HG03558 (cell line): ENCODE data around the gene C5orf34.
"Not testable (repeated sequence)": the region's sequence is repeated elsewhere in the genome, so short reads cannot be mapped to it uniquely, and the experiment has no call there.

Experiments
- ATAC-seq: cut with Tn5 transposase; IDR thresholded peaks from one replicate; pipeline ENCODE4 v1.9.1; 2021; ENCODE audit warnings: moderate number of reproducible peaks; ENCODE audit not compliant: unreplicated experiment; ENCODE audit errors: extremely low read depth

The C5orf34 gene

GRCh38 chr5:43514816-43515677 is at the start of gene C5orf34:
Gene C5orf34, minus strand, starts transcription at chr5:43515148. Its CDS starts 5,809 bp downstream, at chr5:43509339.
- ATAC-seq: peak; percentile 97

GRCh38 chr5:43564289-43564850 is 49.4 kb upstream of the C5orf34 start:
- no peak for ATAC-seq

GRCh38 chr5:43563321-43563720 is 48.4 kb upstream of the C5orf34 start:
- no peak for ATAC-seq

- no peak for ATAC-seq
Observed at GRCh38 chr5:43561356-43561755, 46.4 kb upstream of the C5orf34 start.

GRCh38 chr5:43560128-43560527 is 45.2 kb upstream of the C5orf34 start:
- no peak for ATAC-seq

GRCh38 chr5:43556857-43557542 is 42.1 kb upstream of the C5orf34 start, which contains the start of gene PAIP1:
Gene PAIP1, minus strand, starts transcription at chr5:43557077. Its CDS starts 231 bp downstream, at chr5:43556846.
- peak; percentile 77 for ATAC-seq

- ATAC-seq: peak; percentile 21
Observed at GRCh38 chr5:43556607-43556856, 41.6 kb upstream of the C5orf34 start.

- no peak for ATAC-seq
Observed at GRCh38 chr5:43555895-43556606, 41.1 kb upstream of the C5orf34 start.

- ATAC-seq: no peak
Observed at GRCh38 chr5:43554497-43554896, 39.5 kb upstream of the C5orf34 start.

- ATAC-seq: no peak
Observed at GRCh38 chr5:43553381-43553780, 38.4 kb upstream of the C5orf34 start.

GRCh38 chr5:43551731-43552130 is 36.8 kb upstream of the C5orf34 start:
- ATAC-seq: no peak

GRCh38 chr5:43549272-43549671 is 34.3 kb upstream of the C5orf34 start:
- ATAC-seq: not testable (repeated sequence)

GRCh38 chr5:43548358-43548757 is 33.4 kb upstream of the C5orf34 start:
- ATAC-seq: no peak

GRCh38 chr5:43547532-43547931 is 32.6 kb upstream of the C5orf34 start:
- no peak for ATAC-seq

- no peak for ATAC-seq
Observed at GRCh38 chr5:43543434-43543833, 28.5 kb upstream of the C5orf34 start.

- ATAC-seq: no peak
Observed at GRCh38 chr5:43540746-43541145, 25.8 kb upstream of the C5orf34 start.

- no peak for ATAC-seq
Observed at GRCh38 chr5:43536972-43537371, 22.0 kb upstream of the C5orf34 start.

- no peak for ATAC-seq
Observed at GRCh38 chr5:43533646-43534045, 18.7 kb upstream of the C5orf34 start.

GRCh38 chr5:43530648-43531047 is 15.7 kb upstream of the C5orf34 start:
- no peak for ATAC-seq

GRCh38 chr5:43523662-43524072 is 8.7 kb upstream of the C5orf34 start:
- ATAC-seq: no peak

- no peak for ATAC-seq
Observed at GRCh38 chr5:43520615-43521014, 5.7 kb upstream of the C5orf34 start.
